ENCODE results near the gene NTRK3. TPM values are rescaled to one million over a fixed set of nuclear protein-coding genes. Genes with fewer than 3 reads are reported as not detected.

The NTRK3 gene
- total RNA-seq, 1 experiment from 2014 or later, result 2.3 TPM

DNA sequence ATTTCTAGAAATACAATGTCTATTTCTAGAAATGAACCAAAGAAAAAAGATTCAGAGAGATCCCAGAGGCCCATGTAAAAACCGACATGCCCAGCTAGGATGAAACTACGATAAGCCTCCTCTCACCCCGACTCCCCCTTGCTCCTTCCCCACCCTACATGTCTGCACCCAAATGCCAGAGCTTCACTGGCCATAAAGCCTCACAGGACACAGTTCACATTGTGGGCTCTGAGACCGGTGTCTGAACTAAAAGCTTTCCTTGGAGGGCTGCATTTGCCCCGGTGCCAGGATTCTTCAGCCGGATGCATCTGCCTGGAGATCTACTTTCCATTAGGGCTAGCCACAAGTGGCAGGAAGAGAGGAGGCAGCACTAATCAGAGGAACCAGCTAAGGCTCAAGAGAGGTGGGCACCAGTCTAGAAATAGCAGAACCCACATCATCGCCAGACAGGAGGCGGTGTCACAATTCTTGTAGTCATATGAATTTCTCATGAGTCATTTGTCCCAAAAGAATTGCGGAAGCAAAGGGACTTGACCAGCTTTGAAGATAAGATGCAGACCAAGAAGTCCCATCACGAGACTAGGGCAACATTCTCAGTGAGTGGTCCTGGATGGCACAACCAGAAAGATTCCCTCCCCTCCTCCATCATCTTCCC lies 353.6 kb downstream of the NTRK3 start:
- Histone ChIP-seq H3K36me3 (replicated peaks; ENCODE audit: control insufficient read depth, insufficient read depth, low read length) (no peaks in the 10 kb centered on the region), H3K27me3 (ENCODE audit: control insufficient read depth, insufficient read depth, low read length) (no peaks in the 10 kb centered on the region), H3K4me3 (ENCODE audit: insufficient read depth, low read depth, low read length) (no peak overlapping the region)
- no peak for DNase-seq

DNA sequence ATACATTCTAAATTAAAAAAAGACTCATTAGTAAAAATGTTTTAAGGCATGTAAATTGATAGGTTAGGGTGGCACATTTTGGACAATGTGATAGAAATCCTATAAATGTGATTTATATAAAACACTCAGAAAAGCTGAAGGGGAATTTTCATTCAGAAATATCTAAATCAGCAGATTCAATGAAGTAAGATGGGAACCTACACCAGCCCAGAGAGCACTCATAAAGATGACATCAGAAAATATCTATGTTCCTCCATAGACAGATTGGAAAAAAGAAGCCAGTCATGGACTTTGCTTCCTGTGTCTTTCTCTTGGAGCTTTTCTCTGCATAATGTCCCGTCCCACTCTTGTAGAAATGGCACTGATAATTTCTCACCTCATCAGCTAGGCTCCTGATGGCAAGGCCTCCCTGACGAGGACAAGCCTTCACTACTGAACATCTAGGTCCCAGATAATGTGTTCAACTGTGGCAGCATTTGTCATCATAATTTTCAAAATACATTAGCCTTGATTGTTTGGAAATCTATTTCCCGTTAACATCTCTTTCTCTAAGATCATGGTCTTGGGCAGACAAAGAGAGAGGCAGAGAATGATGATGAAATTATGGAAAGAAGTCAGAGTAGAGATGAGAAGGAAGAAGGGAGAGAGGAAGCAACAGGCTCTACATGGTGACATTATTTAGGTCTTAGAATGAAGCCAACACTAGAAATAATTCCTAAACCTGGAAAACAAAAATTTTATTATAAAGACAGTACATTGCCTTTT lies 354.4 kb downstream of the NTRK3 start:
- H3K4me3 ChIP-seq (ENCODE audit: insufficient read depth, low read depth, low read length), result no peak overlapping the region
- no peaks in the 10 kb centered on the region for H3K27me3 ChIP-seq (ENCODE audit: control insufficient read depth, insufficient read depth, low read length)
- no peaks in the 10 kb centered on the region for H3K36me3 ChIP-seq (replicated peaks; ENCODE audit: control insufficient read depth, insufficient read depth, low read length)
- no peak for DNase-seq

DNA sequence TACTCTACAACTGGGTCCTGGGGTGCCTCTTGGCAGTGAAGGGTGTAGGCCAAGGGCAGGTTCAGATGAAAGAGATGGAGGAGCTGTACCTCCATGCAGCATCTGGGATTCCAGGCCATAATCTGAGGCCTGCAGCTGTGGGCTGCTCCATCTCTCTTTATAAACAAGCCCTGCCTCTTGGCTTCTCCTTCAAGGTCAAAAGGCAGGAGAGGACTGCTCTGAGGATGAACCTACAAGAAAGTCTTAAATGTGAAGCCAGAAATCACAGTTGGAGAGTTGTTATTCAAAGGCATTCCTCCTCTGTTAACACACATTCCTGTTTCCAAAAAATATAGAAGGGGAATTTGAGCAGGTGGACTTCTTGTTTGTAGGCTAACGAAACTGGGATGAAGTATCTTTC lies 355.5 kb downstream of the NTRK3 start:
- Histone ChIP-seq H3K4me3 (ENCODE audit: insufficient read depth, low read depth, low read length) (no peak overlapping the region), H3K27me3 (ENCODE audit: control insufficient read depth, insufficient read depth, low read length) (no peaks in the 10 kb centered on the region), H3K36me3 (replicated peaks; ENCODE audit: control insufficient read depth, insufficient read depth, low read length) (no peaks in the 10 kb centered on the region)
- no peak for DNase-seq

DNA sequence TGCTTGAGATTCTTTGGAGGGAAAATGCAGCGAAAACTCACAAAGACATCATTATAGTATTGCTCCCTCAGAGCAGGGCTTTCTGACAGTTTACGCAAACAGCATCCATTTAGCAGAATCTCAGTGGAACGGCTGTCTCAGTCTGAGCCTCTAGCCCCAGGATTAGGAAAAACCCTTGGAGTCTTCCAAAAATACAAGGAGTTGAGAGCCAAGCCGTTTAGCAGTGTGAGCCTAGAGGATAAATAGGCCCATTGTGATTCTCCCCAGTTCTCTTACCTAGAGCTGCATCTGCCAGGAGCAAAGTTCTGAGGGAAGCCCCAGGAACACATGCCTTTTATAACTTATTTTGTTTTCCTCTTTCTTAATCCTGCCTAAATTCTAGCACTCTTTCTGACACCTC lies 359.6 kb downstream of the NTRK3 start:
- Histone ChIP-seq H3K36me3 (replicated peaks; ENCODE audit: control insufficient read depth, insufficient read depth, low read length) (no peaks in the 10 kb centered on the region), H3K27me3 (ENCODE audit: control insufficient read depth, insufficient read depth, low read length) (no peaks in the 10 kb centered on the region; the same call in 1 of the 2 replicates), H3K4me3 (ENCODE audit: insufficient read depth, low read depth, low read length) (no peak overlapping the region)
- DNase-seq, result no peak

DNA sequence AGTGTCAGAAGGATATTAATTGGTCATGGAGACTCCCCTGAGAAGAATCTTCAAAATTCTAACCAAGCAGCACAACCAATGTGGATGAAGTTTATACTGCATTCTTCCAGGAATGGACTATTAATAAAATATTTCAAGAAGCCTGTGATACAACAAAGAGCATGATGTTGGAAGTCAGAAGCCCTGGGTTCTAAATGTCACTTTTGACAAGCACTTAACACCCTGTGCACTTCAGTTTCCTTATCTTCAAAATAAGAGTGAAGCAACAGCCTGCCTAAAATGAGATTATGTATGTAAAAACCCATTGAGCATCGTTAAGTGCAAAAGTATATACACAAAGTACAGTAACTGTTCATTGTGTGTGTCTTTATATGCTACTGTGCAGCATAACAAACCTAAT lies 369.4 kb downstream of the NTRK3 start:
- Histone ChIP-seq H3K36me3 (replicated peaks; ENCODE audit: control insufficient read depth, insufficient read depth, low read length) (no peaks in the 10 kb centered on the region), H3K4me3 (ENCODE audit: insufficient read depth, low read depth, low read length) (no peak overlapping the region), H3K27me3 (ENCODE audit: control insufficient read depth, insufficient read depth, low read length) (no peaks in the 10 kb centered on the region)
- DNase-seq, result no peak

DNA sequence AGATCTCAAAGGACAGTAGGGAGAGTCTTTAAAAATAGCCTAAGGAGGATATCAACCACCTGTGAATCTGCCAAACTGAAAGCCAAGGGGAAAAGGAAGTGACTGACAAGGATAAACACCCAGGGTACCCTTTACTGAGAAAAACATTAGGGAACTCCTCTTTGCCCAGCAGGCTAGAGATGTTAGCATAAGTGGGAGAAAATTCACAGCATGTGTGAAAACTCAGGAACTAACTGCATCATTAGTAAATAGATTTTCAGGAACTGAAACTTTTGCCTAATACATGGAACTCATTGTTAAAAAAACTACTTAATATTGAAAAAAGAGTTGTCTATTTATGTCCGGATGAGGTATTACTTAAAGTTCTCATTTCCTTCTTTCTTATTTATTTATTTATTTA lies 375.5 kb downstream of the NTRK3 start:
- H3K36me3 ChIP-seq (replicated peaks; ENCODE audit: control insufficient read depth, insufficient read depth, low read length), result no peaks in the 10 kb centered on the region
- H3K27me3 ChIP-seq (ENCODE audit: control insufficient read depth, insufficient read depth, low read length), result peaks cover 2% of the 10 kb centered on the region; the same call in 1 of the 2 replicates
- H3K4me3 ChIP-seq (ENCODE audit: insufficient read depth, low read depth, low read length), result no peak overlapping the region
- no peak for DNase-seq

DNA sequence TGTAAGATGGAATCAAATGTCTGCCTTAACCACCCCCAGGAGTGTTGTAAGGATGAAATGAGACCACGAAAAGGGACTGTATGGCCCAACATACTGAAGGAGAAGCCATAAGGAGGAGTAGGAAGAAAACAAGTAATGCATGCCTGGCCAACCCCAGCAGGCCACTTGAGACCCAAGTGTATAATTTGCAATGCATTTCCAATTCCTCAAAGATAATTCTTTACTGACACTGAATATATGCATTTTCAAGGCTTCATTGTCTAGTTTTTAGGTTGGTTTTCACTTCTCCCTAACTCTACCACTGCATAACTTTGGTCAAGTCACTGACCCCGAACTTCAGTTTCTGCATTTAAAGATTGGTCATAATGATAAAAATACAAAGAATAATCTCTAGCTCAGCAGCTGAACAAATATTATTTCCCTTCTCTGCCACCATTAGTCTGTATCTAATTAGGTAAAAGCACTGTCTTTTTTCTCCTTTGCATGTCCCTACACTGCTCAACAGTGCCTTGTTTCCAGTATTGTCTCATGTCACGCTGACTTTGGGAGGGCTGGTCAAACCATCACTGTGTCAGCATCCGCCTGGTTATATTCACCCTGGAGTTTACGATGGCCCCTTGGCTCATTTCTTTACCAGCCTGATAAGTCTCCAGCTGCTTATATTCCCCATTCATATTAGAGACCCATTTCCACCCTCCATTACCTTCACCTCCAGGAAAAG lies 378.6 kb downstream of the NTRK3 start:
- DNase-seq, result no peak
- no peak overlapping the region for H3K4me3 ChIP-seq (ENCODE audit: insufficient read depth, low read depth, low read length)
- H3K36me3 ChIP-seq (replicated peaks; ENCODE audit: control insufficient read depth, insufficient read depth, low read length), result no peaks in the 10 kb centered on the region
- H3K27me3 ChIP-seq (ENCODE audit: control insufficient read depth, insufficient read depth, low read length), result peaks cover 2% of the 10 kb centered on the region; the same call in 1 of the 2 replicates

DNA sequence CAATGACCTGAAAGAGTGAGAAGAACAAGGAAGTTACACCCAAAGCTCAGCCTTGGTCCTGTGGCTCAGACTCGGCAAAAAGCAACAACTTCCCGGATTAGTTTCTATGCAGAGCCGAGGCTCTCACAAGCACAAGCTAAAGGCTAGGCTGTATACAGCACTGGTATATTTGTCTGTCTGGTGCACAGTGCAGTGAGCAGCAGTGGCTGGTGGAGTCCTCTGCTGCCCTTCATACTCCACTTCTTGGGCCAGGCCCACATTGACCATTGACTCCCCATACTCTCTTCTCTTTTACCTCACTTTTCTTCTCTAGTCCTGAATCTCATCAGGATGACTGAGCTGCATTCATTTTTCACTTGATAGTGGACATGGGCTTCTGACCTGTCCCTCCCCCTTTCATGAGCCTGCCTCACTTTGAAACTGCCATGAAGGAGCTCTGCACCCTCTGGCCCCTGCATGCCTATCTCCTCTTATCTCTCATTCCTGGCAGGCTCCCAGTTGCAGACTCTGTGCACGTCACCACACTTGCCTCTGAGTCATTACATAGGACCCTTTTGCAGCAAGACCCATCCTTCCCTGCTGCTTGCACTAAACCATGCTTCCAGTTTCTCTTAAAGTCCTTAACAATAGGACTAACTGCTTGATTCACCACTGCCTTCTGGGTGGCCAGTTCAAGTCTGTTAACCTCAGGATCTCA lies 379.3 kb downstream of the NTRK3 start:
- H3K27me3 ChIP-seq (ENCODE audit: control insufficient read depth, insufficient read depth, low read length), result peaks cover 2% of the 10 kb centered on the region; the same call in 1 of the 2 replicates
- no peak for DNase-seq
- H3K4me3 ChIP-seq (ENCODE audit: insufficient read depth, low read depth, low read length), result no peak overlapping the region
- H3K36me3 ChIP-seq (replicated peaks; ENCODE audit: control insufficient read depth, insufficient read depth, low read length), result no peaks in the 10 kb centered on the region

DNA sequence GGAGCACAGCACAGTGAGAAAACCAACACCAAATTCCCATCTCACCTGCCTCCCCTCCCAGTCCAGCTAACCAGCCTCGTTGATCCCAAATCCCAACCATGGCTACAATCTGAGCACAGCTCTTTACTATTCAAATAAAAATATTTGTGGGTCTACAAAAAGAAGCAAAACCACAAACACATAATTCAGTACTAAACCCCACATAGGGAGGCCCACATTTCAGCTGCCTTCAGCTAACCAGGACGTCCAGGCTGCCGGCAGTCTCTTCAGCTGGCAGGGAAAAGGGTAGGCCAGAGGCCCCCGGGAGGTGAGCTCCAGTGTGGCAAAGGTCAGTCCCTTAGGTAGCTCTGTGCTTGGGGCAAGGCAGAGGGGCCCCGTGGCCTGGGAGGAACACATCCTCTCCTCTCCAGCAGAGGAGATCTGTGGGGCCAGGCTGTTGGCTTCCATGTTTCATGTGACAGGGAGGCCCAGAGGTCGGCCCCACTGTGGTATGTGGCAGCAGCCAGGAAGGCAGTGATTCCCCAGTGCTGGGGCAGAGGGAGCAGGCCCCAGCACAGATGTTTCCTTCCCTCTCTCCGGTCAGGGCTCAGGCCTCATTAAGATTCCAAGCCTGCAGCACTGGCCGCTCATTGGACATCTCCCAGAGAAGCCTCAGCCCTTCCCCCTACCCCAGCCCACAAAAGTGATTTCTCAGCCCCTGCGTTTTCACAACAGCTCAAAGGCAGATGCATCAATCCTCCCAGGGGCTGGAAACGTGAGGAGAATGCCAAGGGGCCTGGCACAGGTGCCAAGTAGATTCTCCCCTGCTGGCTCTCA lies 381.4 kb downstream of the NTRK3 start:
- DNase-seq, result peak; percentile 27
- Histone ChIP-seq H3K4me3 (ENCODE audit: insufficient read depth, low read depth, low read length) (no peak overlapping the region), H3K27me3 (ENCODE audit: control insufficient read depth, insufficient read depth, low read length) (peaks cover 2% of the 10 kb centered on the region; the same call in 1 of the 2 replicates), H3K36me3 (replicated peaks; ENCODE audit: control insufficient read depth, insufficient read depth, low read length) (no peaks in the 10 kb centered on the region)

DNA sequence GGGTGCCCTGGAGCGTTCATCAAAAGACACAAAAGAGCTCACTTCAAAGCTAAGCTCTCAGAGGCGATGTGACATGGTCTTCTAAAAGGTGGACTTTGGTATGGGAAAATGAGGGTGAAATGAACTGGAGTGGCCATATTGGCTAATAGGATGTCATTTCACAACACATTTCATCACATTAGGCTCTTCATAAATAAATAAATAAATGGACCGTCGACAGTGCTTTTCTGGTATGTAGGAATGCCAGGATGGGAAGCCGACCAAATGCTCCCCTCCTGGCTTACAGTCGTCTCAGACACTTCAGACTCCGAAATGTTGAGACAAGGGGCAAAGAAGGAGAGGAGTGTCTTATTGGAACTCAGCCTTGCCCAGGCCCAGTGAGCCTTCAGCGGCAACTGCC lies 383.0 kb downstream of the NTRK3 start:
- Histone ChIP-seq H3K4me3 (ENCODE audit: insufficient read depth, low read depth, low read length) (no peak overlapping the region), H3K36me3 (replicated peaks; ENCODE audit: control insufficient read depth, insufficient read depth, low read length) (no peaks in the 10 kb centered on the region), H3K27me3 (ENCODE audit: control insufficient read depth, insufficient read depth, low read length) (peaks cover 2% of the 10 kb centered on the region; the same call in 1 of the 2 replicates)
- no peak for DNase-seq

DNA sequence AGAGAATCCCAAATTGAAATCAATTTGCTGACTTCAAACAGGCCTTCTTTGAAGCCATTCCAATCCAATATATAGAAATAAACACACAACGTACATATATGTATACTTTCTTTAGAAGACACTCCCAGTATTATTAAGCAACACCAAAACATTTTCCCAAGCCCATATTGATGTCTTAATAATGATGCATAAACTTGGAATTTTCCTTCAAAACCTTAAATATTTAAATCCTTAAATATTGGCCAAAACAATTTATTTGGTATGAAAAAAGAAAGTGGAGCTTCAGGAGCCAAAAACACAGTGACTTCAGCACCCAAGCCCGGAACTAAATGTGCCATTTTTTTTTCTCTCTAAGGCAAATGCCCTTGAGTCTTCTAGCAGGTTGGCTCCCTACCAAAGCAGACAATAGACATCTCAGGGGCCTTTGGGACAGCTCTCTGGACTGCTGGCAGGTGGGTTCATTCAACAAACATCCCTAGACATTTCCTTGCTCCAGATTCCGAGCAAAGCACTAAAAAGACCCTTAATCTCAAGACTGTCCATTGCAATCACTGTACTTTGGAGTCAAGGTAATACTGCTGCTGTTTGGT lies 384.7 kb downstream of the NTRK3 start:
- no peaks in the 10 kb centered on the region for H3K36me3 ChIP-seq (replicated peaks; ENCODE audit: control insufficient read depth, insufficient read depth, low read length)
- peaks cover 4% of the 10 kb centered on the region; the same call in 1 of the 2 replicates for H3K27me3 ChIP-seq (ENCODE audit: control insufficient read depth, insufficient read depth, low read length)
- no peak overlapping the region for H3K4me3 ChIP-seq (ENCODE audit: insufficient read depth, low read depth, low read length)
- DNase-seq, result no peak

DNA sequence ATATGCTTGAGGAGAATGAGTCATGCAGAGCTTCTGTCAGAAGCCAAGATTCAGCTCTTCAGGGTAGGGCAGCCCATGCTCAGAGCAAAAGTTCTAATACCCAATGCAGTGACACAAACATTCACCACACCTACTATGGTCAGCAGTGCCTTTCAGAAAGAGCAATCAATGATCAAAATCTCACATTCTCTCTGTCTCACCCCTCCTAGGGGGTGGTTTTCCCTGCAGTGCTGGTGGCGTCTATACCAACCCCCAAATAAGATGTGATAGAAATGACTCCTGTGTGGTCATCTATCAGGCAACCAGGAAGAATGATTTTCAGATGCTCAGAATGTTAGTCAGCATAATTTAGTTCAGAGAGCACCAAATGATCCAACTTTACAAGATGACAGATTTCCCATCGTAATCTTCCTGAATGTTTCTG lies 385.3 kb downstream of the NTRK3 start:
- H3K27me3 ChIP-seq (ENCODE audit: control insufficient read depth, insufficient read depth, low read length), result peaks cover 4% of the 10 kb centered on the region; the same call in 1 of the 2 replicates
- H3K4me3 ChIP-seq (ENCODE audit: insufficient read depth, low read depth, low read length), result no peak overlapping the region
- no peaks in the 10 kb centered on the region for H3K36me3 ChIP-seq (replicated peaks; ENCODE audit: control insufficient read depth, insufficient read depth, low read length)
- DNase-seq, result no peak

DNA sequence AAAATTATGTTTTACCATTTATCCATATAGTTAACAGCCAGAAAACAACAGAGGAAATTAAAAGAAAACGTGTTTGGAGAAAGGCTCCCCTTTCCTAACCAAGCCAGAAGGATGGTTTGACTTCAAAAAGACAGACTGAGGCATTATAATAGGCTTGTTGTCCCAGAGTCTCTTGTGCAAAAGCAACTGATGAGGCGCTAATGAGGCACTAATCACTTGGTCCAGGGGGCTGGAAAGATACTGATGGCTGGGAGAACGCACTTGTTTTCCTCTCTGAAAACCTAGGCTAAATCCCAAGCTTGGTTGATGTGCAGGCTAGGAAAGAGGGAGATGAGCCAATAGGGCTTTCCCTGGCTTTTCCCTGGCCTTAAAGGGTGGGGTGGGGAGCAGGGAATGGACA lies 389.6 kb downstream of the NTRK3 start:
- Histone ChIP-seq H3K27me3 (ENCODE audit: control insufficient read depth, insufficient read depth, low read length) (peaks cover 22% of the 10 kb centered on the region; the same call in 1 of the 2 replicates), H3K36me3 (replicated peaks; ENCODE audit: control insufficient read depth, insufficient read depth, low read length) (no peaks in the 10 kb centered on the region)
- DNase-seq, result no peak

More for the DNA sequence above, 389.6 kb downstream of the NTRK3 start:
- H3K4me3 ChIP-seq (ENCODE audit: insufficient read depth, low read depth, low read length), result no peak overlapping the region
